ENCODE measurements around the gene PCNX2. TPM values are rescaled to one million over a fixed set of nuclear protein-coding genes. Genes with fewer than 3 reads are reported as not detected.

PCNX2 gene
- total RNA-seq, 2 donors from 2014 or later = 5.7 to 9.8 TPM

- no peak for DNase-seq
- intact Hi-C loops (cut with DNase I, micrococcal nuclease) = no loop called here
- no peak for ATAC-seq
These were observed 352.9 kb downstream of the PCNX2 start for GRCh38 chr1:232942413-232943294.

- intact Hi-C loops (cut with DNase I, micrococcal nuclease) = no loop called here
- ATAC-seq = no peak
- DNase-seq = no peak
These were observed 355.3 kb downstream of the PCNX2 start for GRCh38 chr1:232940262-232940661.

DNA sequence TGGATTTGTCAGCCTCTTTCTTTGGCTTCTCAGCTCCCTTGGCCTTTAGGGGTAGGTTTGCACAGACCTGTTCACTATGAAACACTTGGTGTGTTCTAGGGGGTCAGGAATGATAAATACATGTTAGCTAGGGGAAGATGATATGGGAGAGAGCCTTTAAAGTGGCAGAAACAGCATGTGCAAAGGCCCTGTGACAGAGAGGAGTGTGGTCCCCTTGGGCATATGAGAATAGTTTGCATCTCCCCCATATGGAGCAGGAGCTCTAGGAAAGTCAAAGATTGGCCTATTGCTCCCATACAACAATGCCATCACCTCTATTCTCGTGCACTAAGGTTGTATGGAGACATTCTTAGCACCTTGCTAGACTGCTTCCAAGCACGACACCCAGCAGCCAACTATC lies 355.8 kb downstream of the PCNX2 start:
- DNase-seq (no peak), ATAC-seq (no peak)
- intact Hi-C loops (cut with DNase I, micrococcal nuclease) = no loop called here

- DNase-seq (no peak), ATAC-seq (no peak)
- intact Hi-C loops (cut with DNase I, micrococcal nuclease) = no loop called here
These were observed 356.6 kb downstream of the PCNX2 start for GRCh38 chr1:232938926-232939325.

- intact Hi-C loops (cut with DNase I, micrococcal nuclease) = no loop called here
- ATAC-seq (no peak), DNase-seq (no peak)
These were observed 357.7 kb downstream of the PCNX2 start for GRCh38 chr1:232937741-232938375.

GRCh38 chr1:232936941-232937340 lies 358.6 kb downstream of the PCNX2 start:
- intact Hi-C loops (cut with DNase I, micrococcal nuclease) = no loop called here
- ATAC-seq = no peak
- no peak for DNase-seq

Other genes starting within 250 kb of the PCNX2 start
- 10 to 100 TPM; 16.3 to 18.1 TPM for gene MAP3K21, start 32.0 kb upstream of the PCNX2 start, total RNA-seq